HepG2 (cell line): Measurements from ENCODE around the gene DLG4. TPM values are rescaled to one million over a fixed set of nuclear protein-coding genes. Genes with fewer than 3 reads are reported as not detected.

Experiments used
- ATAC-seq: fragments of 200-7000 bp; cut with Tn5 transposase; 3 replicates; pipeline ENCODE4 v1.9.1; 2020; ENCODE audit warnings: mild to moderate bottlenecking, moderate library complexity
- BruUV-seq: library from RNA; stranded (reverse); fragments of 400-500 nt; replicated peaks from 2 replicates; lab custom pipeline; 2021; lab: Mats Ljungman, UMichigan
- CTCF ChIA-PET: fragments of 300-600 bp; formaldehyde crosslinking; extraction: SDS; loops from one replicate; lab custom pipeline; 2021; ENCODE audit warnings: low total read pairs, inconsistent platforms, low intra/inter-chr PET ratio; lab: Yijun Ruan, JAX
- POLR2A ChIA-PET: fragments of 350-600 bp; sonication (Branson Sonifier 250); formaldehyde crosslinking; loops from one replicate; lab custom pipeline; 2020; ENCODE audit warnings: antibody characterized with exemption, inconsistent platforms; lab: Yijun Ruan, JAX
- DNase-seq: peaks from one replicate; pipeline ENCODE4 v3.0.0-alpha.2; 2015; ENCODE audit warnings: low spot score
- FAIRE-seq: peaks from 3 replicates; lab custom pipeline; 2011; peaks lifted over from hg19 to GRCh38; lab: Jason Lieb, UNC
- H2AFZ ChIP-seq: one replicate; pipeline ENCODE4 v1.6.1; 2011; ENCODE audit warnings: low read length, inconsistent platforms
- H3K27ac ChIP-seq: fragments of 300-600 bp; 3 replicates; pipeline ENCODE4 v1.8.0; 2011; ENCODE audit warnings: mixed run types, mild to moderate bottlenecking, mixed read lengths, low read length, inconsistent platforms; ENCODE audit not compliant: insufficient read depth; ENCODE audit errors: extremely low read length
- H3K27me3 ChIP-seq, 2 experiments: fragments of 200-600 bp in 1 of 2; 2 replicates in 1 of 2; 3 replicates in 1 of 2; pipeline versions ENCODE4 v1.6.0 to v1.8.0; 2011; ENCODE audit warnings: low read length in 2 of 2, mild to moderate bottlenecking in 2 of 2, moderate library complexity in 2 of 2, inconsistent platforms in 1 of 2; ENCODE audit not compliant: insufficient read depth in 2 of 2, control insufficient read depth in 1 of 2
- H3K36me3 ChIP-seq, 2 experiments: fragments of 200-600 bp in 1 of 2; replicated peaks in 1 of 2; 2 replicates in 1 of 2; 3 replicates in 1 of 2; pipeline versions ENCODE4 v1.5.1 to v1.8.0; 2011; ENCODE audit warnings: low read length in 2 of 2, inconsistent platforms in 1 of 2; ENCODE audit not compliant: insufficient read depth in 2 of 2, control insufficient read depth in 1 of 2
- H3K4me1 ChIP-seq: 2 replicates; pipeline ENCODE4 v1.5.1; 2012; ENCODE audit warnings: low read length, inconsistent platforms; ENCODE audit not compliant: insufficient read depth
- H3K4me2 ChIP-seq: 2 replicates; pipeline ENCODE4 v1.6.0; 2011; ENCODE audit warnings: low read depth, low read length, inconsistent platforms
- H3K4me3 ChIP-seq, 3 experiments: fragments of 200-600 bp in 1 of 3; sonication (generic), shearing (Covaris generic) in 1 of 3; replicated peaks in 1 of 3; 2 replicates each; pipeline ENCODE4 v1.5.1; 2011 to 2016; ENCODE audit warnings: low read length in 3 of 3, inconsistent platforms in 2 of 3, low read depth in 2 of 3, mild to moderate bottlenecking in 2 of 3, control low read depth in 1 of 3, mixed read lengths in 1 of 3; ENCODE audit not compliant: insufficient read depth in 1 of 3
- H3K79me2 ChIP-seq: one replicate; pipeline ENCODE4 v1.6.1; 2011; ENCODE audit warnings: low read length, inconsistent platforms; ENCODE audit not compliant: insufficient read depth
- H3K9ac ChIP-seq: 2 replicates; pipeline ENCODE4 v1.6.0; 2011; ENCODE audit warnings: mild to moderate bottlenecking, low read depth, low read length, inconsistent platforms; ENCODE audit not compliant: insufficient read depth
- H3K9me3 ChIP-seq: 2 replicates; pipeline ENCODE4 v1.5.1; 2012; ENCODE audit warnings: mild to moderate bottlenecking, low read length
- H4K20me1 ChIP-seq: 2 replicates; pipeline ENCODE4 v1.6.0; 2011; ENCODE audit warnings: inconsistent platforms, mild to moderate bottlenecking, low read length, moderate library complexity; ENCODE audit not compliant: insufficient read depth
- AFF4 ChIP-seq: sonication (generic); formaldehyde crosslinking; IDR thresholded peaks from 2 replicates; pipeline ENCODE4 v1.4.0; 2020; ENCODE audit warnings: missing genetic modification reagents
- AGO1 ChIP-seq: fragments of 200-400 bp; formaldehyde crosslinking; IDR thresholded peaks from 2 replicates; pipeline ENCODE4 v1.6.1; 2017; ENCODE audit warnings: mild to moderate bottlenecking, low read depth, low read length, moderate library complexity; ENCODE audit not compliant: poor library complexity, severe bottlenecking
- FOXA1 ChIP-seq, 2 experiments: fragments of 450-650 bp in 1 of 2; sonication (generic) in 1 of 2; formaldehyde crosslinking in 1 of 2; IDR thresholded peaks; 2 replicates each; pipeline versions ENCODE4 v1.4.0 to v1.6.1; 2016 to 2020; ENCODE audit warnings: missing genetic modification reagents in 1 of 2
- MEIS2 ChIP-seq: sonication (generic); formaldehyde crosslinking; IDR thresholded peaks from 2 replicates; pipeline ENCODE4 v1.9.0; 2021; ENCODE audit warnings: mild to moderate bottlenecking, missing genetic modification reagents
- SRF ChIP-seq: IDR thresholded peaks from 2 replicates; pipeline ENCODE4 v1.6.1; 2011; ENCODE audit warnings: mild to moderate bottlenecking, low read depth, low read length, moderate library complexity
- ZNF609 ChIP-seq: sonication (generic); formaldehyde crosslinking; IDR thresholded peaks from 2 replicates; pipeline ENCODE4 v1.4.0; 2020; ENCODE audit warnings: mild to moderate bottlenecking, missing genetic modification reagents, borderline replicate concordance
- WGBS: methylation state at CpG from one replicate; pipeline ENCODE4 v1.1.6; 2017; ENCODE audit warnings: low lambda C conversion rate; 5-methylcytosine and 5-hydroxymethylcytosine counted together
- in situ Hi-C: cut with HindIII; loops from 2 replicates; pipeline ENCODE4 v1.10.0; 2017; ENCODE audit warnings: low pct_unique_long_range_greater_than_20kb; ENCODE audit not compliant: extremely low pct_ligation_motif_present
- intact Hi-C: fragments of 100-400 bp; cut with micrococcal nuclease; formaldehyde crosslinking; loops from one replicate; pipeline ENCODE4 v1.10.0; 2022; ENCODE audit not compliant: unreplicated experiment
- polyA plus RNA-seq, 8 experiments: library from polyadenylated mRNA; depleted of rRNA in 3 of 8; stranded (reverse) in 7 of 8; unstranded in 1 of 8; fragments of >200 nt; fragmentation: Illumina TruSeq in 4 of 8; extraction: Trizol in 4 of 8; gene quantifications; 2 replicates each; pipeline versions ENCODE4 v1.2.1 to v1.2.3, GENCODE V29; 2011 to 2016; ENCODE audit warnings: low read depth in 4 of 8, missing spikeins in 1 of 8, mixed read lengths in 1 of 8; ENCODE audit not compliant: insufficient read depth in 1 of 8
- total RNA-seq, 5 experiments: library from RNA; depleted of rRNA; stranded (reverse); fragments of >200 nt; fragmentation: Illumina TruSeq; extraction: Trizol; gene quantifications; 2 replicates each; pipeline ENCODE4 v1.2.3, GENCODE V29; 2016; ENCODE audit warnings: low read depth in 1 of 5

DLG4 gene
- total and polyA plus RNA-seq, 2 of the 13 experiments (the other 11 are each of a cell fraction or from before 2014, with no cell fraction given): 0.71 to 4.3 TPM

- Histone ChIP-seq H3K9me3 (no peaks in the 10 kb centered on the region), H3K79me2 (peaks cover 14% of the 10 kb centered on the region), H3K9ac (no peak overlapping the region), H4K20me1 (peaks cover 10% of the 10 kb centered on the region; the same call in 1 of the 2 replicates), H3K27me3 (peaks cover 0 to 4% of the 10 kb centered on the region in 2 experiments; a peak in 2 of 5 replicates), H2AFZ (no peak overlapping the region), H3K36me3 (peaks cover 5 to 23% of the 10 kb centered on the region in 2 experiments; a peak in 4 of 5 replicates), H3K4me1 (peaks cover 75% of the 10 kb centered on the region), H3K4me2 (peak overlapping the region; percentile 99), H3K27ac (no peak overlapping the region), H3K4me3 (peak overlapping the region in 1 of 3 experiments; percentile 90; a peak in 1 of 6 replicates)
- CTCF ChIA-PET: no interaction called here
- intact Hi-C loops (no loop called here), in situ Hi-C loops (loop anchor here (5.0 kb wide), 1 partner anchor 41 kb away; the partner anchor contains the start of gene ASGR1)
- 46% methylated on average over 2 of the region's 6 CpGs for WGBS
- no TSS peak for BruUV-seq
- no peak for FAIRE-seq
- POLR2A ChIA-PET: interaction anchor here (1.7 to 4.3 kb wide), 2 partner anchors 16 to 40 kb away, joined by 5 to 76 read pairs; partner anchors contain the start of genes ASGR1 and DVL2
- no peak for DNase-seq
- TF ChIP-seq FOXA1 (IDR thresholded peaks at IDR 0.05) (no peak), FOXA1 (CRISPR knock-in tag; IDR thresholded peaks at IDR 0.05) (no peak), MEIS2 (CRISPR knock-in tag) (no peak), SRF (no peak), AGO1 (peak; percentile 31), ZNF609 (CRISPR knock-in tag) (0 out of 2 replicates have a peak, but pooled peaks have one; percentile 10), AFF4 (CRISPR knock-in tag) (no peak)
- no peak for ATAC-seq
Measured at GRCh38 chr17:7218166-7218565, 1.5 kb downstream of the DLG4 start.
